GM20431 (cell line): Measurements from ENCODE around the gene UEVLD.
"Not testable (repeated sequence)": the region's sequence is repeated elsewhere in the genome, so short reads cannot be mapped to it uniquely, and the experiment has no call there.

Experiments
- in situ Hi-C: fragments of 300-500 bp; cut with MseI, MboI; formaldehyde crosslinking; loops from one replicate; pipeline ENCODE4 v1.15.0; 2020; ENCODE audit warnings: low sequenced_read_pairs; ENCODE audit not compliant: unreplicated experiment

Gene UEVLD

GRCh38 chr11:18594088-18594487, 5.6 kb upstream of the UEVLD start:
- in situ Hi-C loops = not testable (repeated sequence)

DNA sequence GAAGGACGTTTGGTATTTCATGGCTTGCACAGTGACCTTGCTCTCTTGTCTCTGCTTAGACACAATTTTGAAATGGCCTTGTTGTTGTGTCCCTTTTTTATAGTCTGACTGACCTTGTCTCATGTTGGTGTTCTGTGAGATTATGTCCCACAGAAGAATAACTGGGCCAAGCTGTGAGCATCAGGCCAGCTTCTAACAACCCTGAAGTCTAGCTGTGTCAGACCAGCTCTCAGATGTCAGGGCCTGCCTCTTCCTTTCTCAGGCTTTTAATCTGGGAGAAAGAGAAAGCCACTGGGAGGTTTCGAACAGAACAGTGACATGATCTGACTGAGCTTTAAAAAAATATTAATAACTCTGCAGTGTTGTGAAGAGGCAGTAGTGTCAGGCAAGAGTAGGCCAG, 2.0 kb upstream of the UEVLD start:
- in situ Hi-C loops = no loop called here

GRCh38 chr11:18581825-18582224, 6.7 kb downstream of the UEVLD start:
- in situ Hi-C loops = no loop called here

GRCh38 chr11:18580113-18580766, 8.3 kb downstream of the UEVLD start:
- in situ Hi-C loops = no loop called here

- in situ Hi-C loops = no loop called here
These were observed 9.4 kb downstream of the UEVLD start for GRCh38 chr11:18578975-18579598.

GRCh38 chr11:18575361-18575760, 13.2 kb downstream of the UEVLD start:
- in situ Hi-C loops = no loop called here

- in situ Hi-C loops = no loop called here
These were observed 21.5 kb downstream of the UEVLD start for GRCh38 chr11:18567081-18567480.

- in situ Hi-C loops = no loop called here
These were observed 22.1 kb downstream of the UEVLD start for GRCh38 chr11:18566406-18566805.

- in situ Hi-C loops = no loop called here
These were observed 24.4 kb downstream of the UEVLD start for GRCh38 chr11:18564149-18564548.

DNA sequence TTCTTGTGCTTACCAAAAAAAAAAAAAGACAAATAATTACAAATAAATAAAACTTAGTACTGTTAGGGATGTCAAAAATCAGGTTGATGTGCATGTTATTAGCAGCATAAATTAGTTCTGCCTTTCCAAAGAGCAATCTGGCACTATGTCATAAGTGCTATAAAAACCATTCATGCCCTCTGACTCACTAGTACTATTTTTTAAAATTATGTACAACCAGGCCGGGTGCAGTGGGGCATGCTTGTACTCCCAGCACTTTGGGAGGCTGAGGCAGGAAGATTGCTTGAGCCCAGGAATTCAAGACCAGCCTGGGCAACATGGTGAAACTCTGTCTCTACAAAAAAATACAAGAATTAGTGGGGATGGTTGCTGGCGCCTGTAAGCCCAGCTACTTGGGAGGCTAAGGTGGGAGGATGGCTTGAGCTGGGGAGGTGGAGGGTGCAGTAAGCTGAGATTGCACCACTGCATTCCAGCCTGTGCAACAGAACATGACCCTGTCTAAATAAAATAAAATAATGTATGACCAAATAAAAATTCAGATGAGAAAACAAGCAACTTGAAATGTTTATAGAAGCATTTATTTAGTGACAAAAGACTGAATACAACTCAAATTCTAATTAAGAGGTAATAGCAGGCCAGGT, 25.3 kb downstream of the UEVLD start:
- in situ Hi-C loops = no loop called here

- in situ Hi-C loops = loop anchor here (10.0 kb wide), 1 partner anchor 107 kb away; no protein-coding TSS in a partner anchor
These were observed 40.5 kb downstream of the UEVLD start for GRCh38 chr11:18548001-18548400.

GRCh38 chr11:18540207-18541009, 48.1 kb downstream of the UEVLD start:
- in situ Hi-C loops = loop anchor here (10.0 kb wide), 1 partner anchor 114 kb away; no protein-coding TSS in a partner anchor

DNA sequence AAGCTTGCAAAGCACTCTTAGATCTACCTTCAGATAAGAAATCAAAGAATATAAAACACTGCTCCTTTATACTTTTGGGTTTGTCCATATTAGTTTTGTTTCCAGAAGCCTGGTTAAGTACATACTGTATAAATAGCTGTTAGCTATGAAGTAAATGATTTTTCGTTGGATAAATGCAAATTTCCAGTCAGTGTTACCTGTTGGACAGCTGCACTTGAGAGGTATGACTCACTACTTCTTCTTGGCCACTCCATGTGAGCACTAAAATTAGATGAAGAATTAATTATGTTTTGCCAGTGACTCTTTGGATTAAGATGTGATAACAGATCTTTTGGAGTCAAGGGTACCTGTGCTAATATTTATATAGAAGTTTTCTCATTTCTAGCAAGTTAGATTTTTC, 52.3 kb downstream of the UEVLD start:
- in situ Hi-C loops = no loop called here

DNA sequence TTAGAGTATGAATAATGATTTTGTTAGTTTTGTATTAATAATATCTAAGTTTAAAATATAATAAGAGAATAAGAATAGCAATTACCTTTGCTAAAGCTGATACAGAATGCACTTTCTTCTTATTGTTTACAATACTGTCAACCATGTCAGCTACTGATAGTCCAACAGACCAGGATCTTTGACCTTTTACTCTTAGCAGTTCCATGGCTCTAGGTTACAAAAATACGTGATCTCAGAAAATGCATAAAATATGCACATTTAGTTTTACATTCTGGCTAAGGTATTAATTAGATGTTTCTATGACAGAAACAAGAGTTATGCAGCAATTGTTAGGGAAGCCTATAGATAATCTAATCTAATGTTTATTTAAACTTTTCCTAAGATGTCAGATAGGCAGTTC, 54.3 kb downstream of the UEVLD start:
- in situ Hi-C loops = no loop called here

GRCh38 chr11:18533365-18533764, 55.2 kb downstream of the UEVLD start:
- in situ Hi-C loops = no loop called here

GRCh38 chr11:18527512-18527911, 61.0 kb downstream of the UEVLD start:
- in situ Hi-C loops = no loop called here

DNA sequence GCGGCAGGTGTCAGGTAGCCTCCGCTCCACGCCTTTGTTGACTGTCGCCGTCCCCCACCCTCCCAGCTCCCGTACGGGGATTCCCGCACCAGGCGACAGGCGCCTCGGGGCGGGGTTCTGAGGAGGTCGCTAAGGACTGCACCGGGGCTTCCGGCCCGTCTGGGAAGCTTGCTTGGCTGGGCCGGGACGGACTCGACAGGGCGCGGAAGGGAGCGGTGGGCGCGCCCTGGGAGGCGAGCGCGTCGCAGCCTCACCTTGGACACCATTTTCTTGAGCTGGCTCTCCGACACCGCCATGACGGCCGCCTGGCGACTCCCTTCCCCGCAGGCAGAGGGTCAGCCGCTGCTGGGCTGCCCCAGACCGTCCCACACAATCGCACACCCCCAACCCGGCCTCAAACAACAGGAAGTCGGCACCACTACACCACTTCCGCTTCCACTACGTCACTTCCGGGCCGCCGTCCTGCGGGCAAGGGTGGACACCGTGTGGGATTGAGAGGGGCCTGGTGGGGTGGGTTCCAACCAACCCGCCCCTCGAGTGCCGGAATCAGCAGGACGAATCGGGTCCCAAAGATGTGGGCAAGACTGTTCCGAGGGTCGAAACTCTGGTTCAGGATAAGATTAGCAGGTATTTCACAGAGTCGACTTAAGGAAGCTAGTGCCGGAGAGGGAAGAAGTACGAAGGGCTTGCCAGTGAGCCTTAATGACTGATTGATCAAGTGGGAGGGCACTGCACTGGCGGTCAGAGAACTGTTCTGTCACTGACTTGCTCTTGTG, 61.8 kb downstream of the UEVLD start, which contains the start of gene TSG101:
Gene TSG101, minus strand, starts transcription at position 422 of the 776 bp plus-strand sequence. Its CDS starts 126 bp downstream, at position 296.
- in situ Hi-C loops = no loop called here

DNA sequence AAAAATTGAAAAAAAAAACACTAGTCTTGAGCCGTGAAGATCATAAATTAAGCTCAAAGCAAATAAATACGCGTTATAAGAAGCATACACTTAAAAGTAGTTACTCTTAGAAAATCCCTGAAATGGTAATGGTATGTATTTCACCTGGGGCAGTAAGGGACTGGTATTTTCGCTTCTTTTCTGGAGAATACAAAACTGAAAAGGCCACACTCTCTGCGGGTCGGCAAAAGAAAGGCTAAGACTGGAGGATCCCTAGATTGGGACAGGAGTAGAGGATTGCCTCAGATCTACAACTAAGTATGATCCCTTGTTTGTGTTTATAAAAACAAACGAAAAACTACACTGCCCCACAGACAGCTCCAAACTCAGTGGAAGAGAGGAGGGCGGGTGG, 62.4 kb downstream of the UEVLD start:
- in situ Hi-C loops = no loop called here

DNA sequence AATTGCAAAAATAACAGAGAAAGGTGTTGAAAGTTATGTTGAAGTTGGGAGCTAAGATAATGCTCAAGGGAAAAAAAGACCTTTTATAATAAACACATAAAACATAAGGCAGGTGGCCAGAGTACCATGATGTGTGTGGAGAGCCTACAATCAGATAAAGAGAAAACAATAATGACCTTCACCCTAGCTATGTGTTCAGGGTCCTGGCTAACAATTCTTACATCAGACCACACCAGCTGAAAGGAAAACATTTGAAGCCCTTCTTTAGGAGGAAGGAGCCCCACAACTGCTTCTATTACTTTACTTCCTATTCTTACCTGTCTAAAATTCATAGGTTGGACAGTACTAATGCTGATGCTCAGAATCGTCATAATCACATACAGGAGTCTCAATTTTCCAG, 64.3 kb downstream of the UEVLD start:
- in situ Hi-C loops = no loop called here

- in situ Hi-C loops = no loop called here
These were observed 65.5 kb downstream of the UEVLD start for GRCh38 chr11:18523084-18523483.
